ENCODE measurements around the gene ARF1. TPM values are rescaled to one million over a fixed set of nuclear protein-coding genes. Genes with fewer than 3 reads are reported as not detected.
"Not testable (repeated sequence)": the region's sequence is repeated elsewhere in the genome, so short reads cannot be mapped to it uniquely, and the experiment has no call there.

ARF1 gene
- total RNA-seq, 2 experiments from 2014 or later, result 163 to 322 TPM

DNA sequence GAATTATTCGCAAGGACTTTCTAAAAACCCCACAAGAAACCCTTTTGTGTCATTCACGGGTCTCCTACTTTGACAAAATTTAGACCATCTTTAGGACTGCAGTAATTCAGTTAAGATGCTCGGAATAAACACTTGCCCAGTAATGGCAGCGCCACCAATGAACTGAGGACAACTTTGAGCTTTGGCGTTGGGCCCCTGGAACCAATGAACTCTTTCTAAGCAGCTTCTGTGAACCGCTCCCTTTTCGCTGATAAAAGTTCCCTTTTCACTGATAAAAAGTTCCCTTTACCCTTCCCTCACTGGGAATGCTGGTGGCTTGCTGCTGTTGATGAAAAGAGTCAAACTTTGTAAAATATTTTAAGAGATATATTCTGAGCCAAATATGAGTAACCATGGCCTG, 28.0 kb downstream of the ARF1 start:
- peaks cover 10% of the 10 kb centered on the region; the same call in 1 of the 2 replicates for H3K36me3 ChIP-seq (ENCODE audit: insufficient read depth, low read length)
- no peak overlapping the region for H3K4me3 ChIP-seq (ENCODE audit: low read depth, low read length, poor library complexity, severe bottlenecking)
- H4K20me1 ChIP-seq (ENCODE audit: insufficient read depth, low read length), result no peaks in the 10 kb centered on the region
- ChIA-PET CTCF (ENCODE audit: unreplicated experiment) (no interaction called here), POLR2A (interaction anchor here (1.1 kb wide), 1 partner anchor 8 kb away, joined by 3 read pairs; no protein-coding TSS in a partner anchor)
- H3K4me2 ChIP-seq (ENCODE audit: low read length), result no peak overlapping the region
- no TSS peak for BruUV-seq (replicated peaks)
- H3K9me2 ChIP-seq (ENCODE audit: insufficient read depth, low read length), result no peaks in the 10 kb centered on the region
- no peak for DNase-seq (ENCODE audit: low spot score)
- H3K9me3 ChIP-seq (ENCODE audit: low read length), result no peaks in the 10 kb centered on the region
- intact Hi-C loops (cut with micrococcal nuclease; ENCODE audit: unreplicated experiment), result no loop called here
- no peak overlapping the region for H3K27ac ChIP-seq (ENCODE audit: low read depth, low read length, poor library complexity, severe bottlenecking)
- TF ChIP-seq EZH2phosphoT487 (IDR thresholded peaks at IDR 0.05; ENCODE audit: borderline replicate concordance, low read depth, low read length), result no peak
- H2AFZ ChIP-seq (ENCODE audit: low read length), result no peak overlapping the region
- H3K4me1 ChIP-seq (ENCODE audit: insufficient read depth, low read length, poor library complexity, severe bottlenecking), result peaks cover 14% of the 10 kb centered on the region
- peaks cover 8% of the 10 kb centered on the region for H3K79me2 ChIP-seq (ENCODE audit: insufficient read depth, low read depth, low read length)

DNA sequence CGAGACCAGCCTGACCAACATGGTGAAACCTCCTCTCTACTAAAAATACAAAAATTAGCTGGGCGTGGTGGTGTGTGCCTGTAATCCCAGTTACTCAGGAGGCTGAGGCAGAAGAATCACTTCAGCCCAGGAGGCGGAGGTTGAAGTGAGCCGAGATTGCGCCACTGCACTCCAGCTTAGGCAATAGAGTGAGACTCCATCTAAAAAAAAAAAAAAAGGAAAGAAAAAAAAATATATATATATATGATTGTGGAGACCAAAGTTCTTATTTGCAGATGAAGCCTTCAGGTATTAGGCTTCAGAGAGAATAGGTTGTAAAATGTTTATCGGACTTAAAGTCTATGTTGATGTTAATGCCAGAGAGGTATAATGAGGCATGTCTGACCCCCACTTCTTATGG, 28.8 kb downstream of the ARF1 start:
- BruUV-seq (replicated peaks); H2AFZ ChIP-seq (ENCODE audit: low read length); intact Hi-C loops (cut with micrococcal nuclease; ENCODE audit: unreplicated experiment); H4K20me1 ChIP-seq (ENCODE audit: insufficient read depth, low read length); H3K4me3 ChIP-seq (ENCODE audit: low read depth, low read length, poor library complexity, severe bottlenecking); H3K9me3 ChIP-seq (ENCODE audit: low read length); DNase-seq (ENCODE audit: low spot score); H3K79me2 ChIP-seq (ENCODE audit: insufficient read depth, low read depth, low read length); H3K36me3 ChIP-seq (ENCODE audit: insufficient read depth, low read length); H3K4me2 ChIP-seq (ENCODE audit: low read length); H3K9me2 ChIP-seq (ENCODE audit: insufficient read depth, low read length); H3K27ac ChIP-seq (ENCODE audit: low read depth, low read length, poor library complexity, severe bottlenecking); CTCF ChIA-PET (ENCODE audit: unreplicated experiment): not testable (repeated sequence)
- peaks cover 14% of the 10 kb centered on the region for H3K4me1 ChIP-seq (ENCODE audit: insufficient read depth, low read length, poor library complexity, severe bottlenecking)
- POLR2A ChIA-PET, result interaction anchor here (2.0 kb wide), 1 partner anchor 10 kb away, joined by 6 read pairs; no protein-coding TSS in a partner anchor

DNA sequence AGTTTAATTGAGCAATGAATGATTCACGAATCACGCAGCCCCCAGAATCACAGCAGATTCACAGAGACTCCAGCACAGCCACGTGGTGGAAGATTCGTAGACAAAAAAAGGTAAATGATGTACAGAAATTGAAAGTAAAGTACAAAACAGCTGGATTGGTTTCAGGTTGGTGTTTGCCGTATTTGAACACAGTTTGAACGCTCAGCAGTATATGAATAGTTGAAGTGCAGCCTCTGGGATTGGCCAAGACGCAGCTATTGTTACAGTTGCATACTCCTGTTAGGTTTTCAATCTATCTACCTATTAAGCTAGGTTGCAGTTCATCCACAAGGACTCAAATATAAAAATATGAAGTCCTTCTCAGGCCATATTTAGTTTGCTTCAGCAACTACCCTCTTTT, 29.7 kb downstream of the ARF1 start:
- H3K36me3 ChIP-seq (ENCODE audit: insufficient read depth, low read length), result no peaks in the 10 kb centered on the region; the same call in 1 of the 2 replicates
- H3K27ac ChIP-seq (ENCODE audit: low read depth, low read length, poor library complexity, severe bottlenecking), result no peak overlapping the region
- BruUV-seq (replicated peaks), result no TSS peak
- H3K4me3 ChIP-seq (ENCODE audit: low read depth, low read length, poor library complexity, severe bottlenecking), result no peak overlapping the region
- H4K20me1 ChIP-seq (ENCODE audit: insufficient read depth, low read length), result no peaks in the 10 kb centered on the region
- no peak for DNase-seq (ENCODE audit: low spot score)
- H3K9me2 ChIP-seq (ENCODE audit: insufficient read depth, low read length), result no peaks in the 10 kb centered on the region
- ChIA-PET CTCF (ENCODE audit: unreplicated experiment) (interaction anchor here (0.8 kb wide), 1 partner anchor 18 kb away, joined by 3 read pairs; no protein-coding TSS in a partner anchor), POLR2A (interaction anchor here (1.2 to 2.0 kb wide), 3 partner anchors 9 to 55 kb away, joined by 3 to 7 read pairs (median 6); no protein-coding TSS in a partner anchor)
- intact Hi-C loops (cut with micrococcal nuclease; ENCODE audit: unreplicated experiment), result no loop called here
- no peak for TF ChIP-seq EZH2phosphoT487 (IDR thresholded peaks at IDR 0.05; ENCODE audit: borderline replicate concordance, low read depth, low read length)
- TF ChIP-seq, protein P1, sequence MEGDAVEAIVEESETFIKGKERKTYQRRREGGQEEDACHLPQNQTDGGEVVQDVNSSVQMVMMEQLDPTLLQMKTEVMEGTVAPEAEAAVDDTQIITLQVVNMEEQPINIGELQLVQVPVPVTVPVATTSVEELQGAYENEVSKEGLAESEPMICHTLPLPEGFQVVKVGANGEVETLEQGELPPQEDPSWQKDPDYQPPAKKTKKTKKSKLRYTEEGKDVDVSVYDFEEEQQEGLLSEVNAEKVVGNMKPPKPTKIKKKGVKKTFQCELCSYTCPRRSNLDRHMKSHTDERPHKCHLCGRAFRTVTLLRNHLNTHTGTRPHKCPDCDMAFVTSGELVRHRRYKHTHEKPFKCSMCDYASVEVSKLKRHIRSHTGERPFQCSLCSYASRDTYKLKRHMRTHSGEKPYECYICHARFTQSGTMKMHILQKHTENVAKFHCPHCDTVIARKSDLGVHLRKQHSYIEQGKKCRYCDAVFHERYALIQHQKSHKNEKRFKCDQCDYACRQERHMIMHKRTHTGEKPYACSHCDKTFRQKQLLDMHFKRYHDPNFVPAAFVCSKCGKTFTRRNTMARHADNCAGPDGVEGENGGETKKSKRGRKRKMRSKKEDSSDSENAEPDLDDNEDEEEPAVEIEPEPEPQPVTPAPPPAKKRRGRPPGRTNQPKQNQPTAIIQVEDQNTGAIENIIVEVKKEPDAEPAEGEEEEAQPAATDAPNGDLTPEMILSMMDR (conservative IDR thresholded peaks at IDR 0.05; ENCODE audit: low read length), result no peak
- no peaks in the 10 kb centered on the region for H3K9me3 ChIP-seq (ENCODE audit: low read length)
- H3K4me2 ChIP-seq (ENCODE audit: low read length), result no peak overlapping the region
- H2AFZ ChIP-seq (ENCODE audit: low read length), result no peak overlapping the region
- peaks cover 8% of the 10 kb centered on the region for H3K79me2 ChIP-seq (ENCODE audit: insufficient read depth, low read depth, low read length)
- H3K4me1 ChIP-seq (ENCODE audit: insufficient read depth, low read length, poor library complexity, severe bottlenecking), result peaks cover 14% of the 10 kb centered on the region

Data from OCI-LY7 (cell line).